ENCODE data around the gene GNB5.
"Not testable (repeated sequence)": the region's sequence is repeated elsewhere in the genome, so short reads cannot be mapped to it uniquely, and the experiment has no call there.

Gene GNB5

DNA sequence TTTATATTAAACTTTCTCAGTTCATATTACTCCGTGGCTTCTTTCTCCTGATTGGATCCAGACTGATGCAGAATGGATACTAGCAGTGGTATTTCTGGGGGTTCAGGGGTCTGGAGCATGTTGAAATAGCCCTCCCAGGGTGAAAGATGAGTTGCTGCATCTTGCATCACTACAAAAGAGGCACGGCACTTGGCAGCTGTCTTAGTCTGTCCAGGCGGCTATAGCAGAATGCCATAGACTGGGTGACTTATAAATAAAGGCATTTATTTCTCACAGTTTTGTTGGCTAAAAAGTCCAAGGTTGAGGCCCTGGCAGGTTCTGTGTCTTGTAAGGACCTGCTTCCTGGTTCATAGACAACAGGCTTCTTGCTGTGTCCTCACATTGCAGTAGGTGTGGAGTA lies 78.0 kb downstream of the GNB5 start:
- DNase-seq (ENCODE audit: low read depth in 3 of 3) = no peak

DNA sequence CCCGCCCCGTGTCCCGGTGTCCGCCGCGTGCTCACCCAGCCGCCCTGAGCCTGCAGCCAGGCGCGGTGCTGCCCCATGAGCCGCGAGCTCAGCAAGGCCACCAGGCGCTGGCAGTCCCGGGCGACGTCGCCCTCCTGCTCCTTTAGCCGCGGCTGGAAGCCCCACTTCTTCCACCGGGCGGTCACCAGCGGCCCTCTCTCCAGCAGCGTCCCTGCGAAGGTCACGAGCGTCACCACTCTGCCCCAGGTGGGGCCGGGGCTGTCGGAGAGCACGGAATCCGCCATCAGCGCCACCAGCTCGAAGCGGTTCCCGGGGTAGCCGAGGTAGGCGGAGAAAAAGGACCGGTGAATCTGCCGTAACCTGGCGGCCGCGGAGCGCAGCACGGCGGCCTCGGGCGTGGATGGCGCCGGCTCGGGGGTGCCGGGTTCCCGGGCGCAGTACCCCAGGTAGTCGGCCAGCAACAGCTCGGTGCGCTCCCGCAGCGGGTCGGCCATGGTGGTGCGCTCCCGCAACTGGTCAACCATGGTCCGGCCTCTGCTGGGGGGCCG lies 78.9 kb downstream of the GNB5 start:
- DNase-seq (ENCODE audit: low read depth in 3 of 3) = peak in 1 of 3 donors; percentile 31

DNA sequence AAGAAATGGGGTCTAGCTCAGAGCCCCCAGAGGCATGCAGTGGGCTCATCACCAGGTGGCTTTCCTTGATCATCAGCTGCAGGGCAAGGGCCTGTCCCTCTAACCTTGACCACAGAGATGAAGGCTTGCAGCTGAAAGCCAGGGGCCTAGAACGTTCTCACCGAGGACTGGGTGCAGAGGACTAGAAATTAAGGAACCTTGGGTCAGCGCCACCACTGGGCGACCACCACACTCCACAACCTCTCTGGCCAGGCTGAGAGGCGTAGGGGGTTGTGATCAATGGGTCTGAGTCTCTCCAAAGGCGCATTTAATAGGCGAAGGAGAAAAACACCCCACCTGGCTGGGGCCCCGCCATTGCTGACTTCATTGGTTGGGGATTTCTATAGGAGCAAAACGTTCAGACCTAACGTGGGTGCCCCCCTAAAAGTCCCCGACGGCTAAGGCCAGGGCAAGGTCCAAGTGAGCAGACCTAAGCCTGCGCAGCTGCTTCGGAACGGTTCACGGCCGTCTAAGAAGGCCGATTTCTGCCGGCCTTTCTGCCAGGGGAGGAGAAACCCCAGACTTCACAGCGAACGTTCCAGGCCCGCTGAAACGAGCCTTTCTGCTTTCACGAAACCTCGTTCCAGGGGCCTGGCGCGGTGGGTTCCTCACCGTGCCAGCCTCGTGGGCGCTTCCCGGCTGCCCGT lies 79.5 kb downstream of the GNB5 start:
- no peak for DNase-seq (ENCODE audit: low read depth in 3 of 3)

DNA sequence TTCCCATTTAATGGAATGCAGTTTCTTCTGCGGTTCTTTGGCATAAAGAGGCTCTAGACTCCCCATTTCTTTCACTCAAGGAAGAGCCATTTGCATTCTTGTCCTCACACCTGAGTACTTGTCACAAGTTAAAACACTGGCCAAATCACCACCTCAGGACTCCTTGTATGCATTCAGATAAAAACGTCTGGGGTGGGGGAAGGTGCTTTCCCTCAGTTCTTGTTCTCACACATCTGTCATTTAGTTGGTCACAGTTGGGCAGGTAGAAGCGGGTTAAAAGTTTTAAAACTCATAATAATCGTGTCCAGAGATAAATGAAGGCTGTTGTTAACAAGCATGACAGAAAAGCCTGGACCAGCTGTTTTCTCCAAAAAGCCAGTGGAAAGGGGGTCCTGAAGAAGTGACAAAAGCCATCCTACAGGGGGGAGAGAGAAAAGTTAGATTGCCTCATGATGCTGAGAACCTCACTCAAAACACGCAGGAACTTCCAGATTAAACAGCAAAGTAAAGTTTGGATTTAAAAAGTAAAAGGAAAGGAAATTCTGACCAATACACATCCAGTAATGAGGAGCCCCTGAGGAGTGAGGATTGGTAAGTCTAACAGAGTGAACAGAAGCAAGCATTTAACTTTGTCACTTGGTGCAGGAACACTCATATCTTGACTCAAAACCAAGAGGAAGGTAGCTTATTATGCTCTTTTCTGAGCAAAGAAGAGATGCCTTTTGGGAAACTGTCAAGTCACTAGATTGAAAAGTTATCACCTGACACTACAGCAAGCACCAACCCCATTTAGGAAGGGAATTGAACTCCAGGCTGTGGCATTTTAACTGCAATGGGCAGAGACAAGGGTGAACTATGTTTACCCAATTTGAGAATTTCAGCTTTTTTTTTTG lies 81.4 kb downstream of the GNB5 start:
- DNase-seq (ENCODE audit: low read depth in 3 of 3) = no peak

DNA sequence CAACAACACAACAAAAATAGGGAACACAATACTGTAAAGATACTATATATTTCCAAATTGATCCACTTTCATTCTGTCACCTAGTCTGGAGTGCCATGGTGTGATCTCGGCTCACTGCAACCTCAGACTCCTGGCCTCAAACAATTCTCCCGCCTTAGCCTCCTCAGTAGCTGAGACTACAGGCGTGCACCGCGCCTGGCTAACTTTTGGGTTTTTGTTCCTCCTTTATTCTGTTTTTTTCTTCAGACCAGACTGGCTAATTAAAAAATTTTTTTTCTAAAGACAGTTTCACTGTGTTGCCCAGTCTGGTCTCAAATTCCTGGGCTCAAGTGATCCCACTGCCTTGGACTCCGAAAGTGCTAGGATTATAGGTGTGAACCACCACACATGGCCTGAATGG lies 84.0 kb downstream of the GNB5 start:
- no peak for DNase-seq (ENCODE audit: low read depth in 3 of 3)

DNA sequence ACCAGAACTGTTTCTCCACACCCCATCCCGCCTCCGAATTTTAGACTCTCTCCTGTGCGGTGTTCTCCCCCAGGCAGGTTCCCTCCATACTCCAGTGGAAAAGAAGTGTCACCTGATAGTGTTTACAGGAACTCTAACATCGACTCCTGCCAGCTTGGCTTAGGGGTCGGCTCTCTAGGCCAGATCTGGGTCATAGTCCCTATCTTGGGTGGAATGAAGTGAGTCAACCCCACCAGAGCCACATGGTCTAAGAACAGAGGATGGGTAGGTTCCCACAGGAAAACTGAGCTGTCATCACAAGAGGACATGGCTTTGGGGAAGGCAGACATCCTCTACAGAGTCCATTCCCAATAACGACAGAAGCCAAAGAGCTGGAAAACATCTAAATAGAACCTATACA lies 84.6 kb downstream of the GNB5 start:
- no peak for DNase-seq (ENCODE audit: low read depth in 3 of 3)

DNA sequence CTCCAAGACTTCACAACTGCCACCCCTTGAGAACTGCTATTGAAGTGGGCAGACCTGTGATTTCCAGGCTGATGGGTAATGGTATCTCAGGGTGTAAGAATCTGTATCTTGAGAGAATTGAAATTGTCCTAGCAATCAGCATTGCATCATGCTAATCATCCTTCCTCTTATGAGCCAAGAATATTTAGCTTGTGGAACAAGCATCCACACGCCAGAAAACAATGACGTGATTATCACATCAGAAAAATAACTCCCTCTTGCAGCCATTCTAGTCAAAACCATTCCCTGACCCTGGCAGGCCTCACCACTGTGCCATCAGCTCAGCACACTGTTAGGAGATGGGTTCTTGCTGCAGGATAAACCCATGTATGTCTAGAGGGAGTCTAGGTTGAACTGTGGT lies 85.3 kb downstream of the GNB5 start:
- DNase-seq (ENCODE audit: low read depth in 3 of 3) = no peak

DNA sequence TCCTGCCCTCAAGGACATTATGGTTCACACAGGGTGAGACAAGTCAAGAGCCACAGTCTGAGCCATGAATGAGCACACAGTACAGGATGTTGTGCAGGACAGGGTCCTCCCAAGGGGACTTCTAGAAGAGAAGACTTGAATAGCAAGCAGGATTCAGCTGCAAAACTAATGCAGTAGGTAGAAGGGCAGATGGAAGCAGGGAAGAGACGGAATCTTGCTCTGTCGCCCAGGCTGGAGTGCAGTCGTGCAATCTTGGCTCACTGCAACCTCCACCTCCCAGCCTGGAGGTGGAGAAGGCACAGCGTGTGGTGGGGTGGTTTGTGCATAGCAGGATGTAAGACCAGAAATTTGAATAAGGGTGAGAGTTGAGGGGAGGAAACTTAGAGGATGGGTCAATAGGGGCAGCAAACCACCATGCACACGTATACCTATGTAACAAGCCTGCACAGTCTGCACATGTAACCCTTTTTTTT lies 86.6 kb downstream of the GNB5 start:
- no peak for DNase-seq (ENCODE audit: low read depth in 3 of 3)

DNA sequence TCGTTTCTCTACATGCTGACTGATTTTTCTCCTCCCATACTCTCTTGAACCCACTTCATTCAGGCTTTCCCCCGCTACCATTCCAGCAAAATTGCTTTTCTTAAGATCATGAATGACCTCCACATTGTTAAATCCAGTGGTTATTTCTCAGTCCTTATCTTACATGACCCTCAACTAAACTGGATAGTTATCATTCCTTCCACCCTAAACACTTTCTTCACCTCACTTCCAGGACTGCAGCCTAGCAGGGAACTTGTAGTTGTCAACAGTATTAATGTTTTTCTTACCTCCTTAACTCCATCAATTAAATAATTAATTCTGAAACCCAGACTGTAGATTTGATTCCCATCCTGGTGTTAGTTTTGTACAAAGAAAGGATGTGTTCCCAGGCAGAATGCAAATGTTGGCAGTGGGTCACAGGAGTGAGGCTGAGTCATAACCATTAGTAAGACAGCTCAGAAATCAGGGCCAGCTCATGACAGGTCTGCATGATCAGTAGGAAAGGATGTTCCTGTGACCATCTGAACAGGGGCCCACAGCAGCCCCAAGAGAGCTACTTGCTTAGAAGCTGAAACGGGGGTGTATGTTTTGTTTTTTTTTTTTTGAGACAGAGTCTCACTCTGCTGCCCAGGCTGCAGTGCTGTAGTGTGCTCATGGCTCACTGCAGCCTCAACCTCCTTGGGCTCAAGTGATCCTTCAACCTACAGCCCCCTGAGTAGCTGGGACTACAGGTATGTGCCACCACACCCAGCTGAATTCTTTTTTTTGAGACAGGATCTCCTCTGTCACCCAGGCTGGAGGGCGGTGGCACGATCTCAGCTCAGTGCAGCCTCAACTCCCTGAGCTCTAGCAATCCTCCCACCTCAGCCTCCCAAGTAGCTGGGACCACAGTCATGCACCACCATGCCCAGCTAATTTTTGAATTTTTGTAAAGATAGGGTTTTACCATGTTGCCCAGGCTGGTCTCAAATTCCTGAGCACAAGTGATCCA lies 87.7 kb downstream of the GNB5 start:
- DNase-seq (ENCODE audit: low read depth in 3 of 3) = no peak

DNA sequence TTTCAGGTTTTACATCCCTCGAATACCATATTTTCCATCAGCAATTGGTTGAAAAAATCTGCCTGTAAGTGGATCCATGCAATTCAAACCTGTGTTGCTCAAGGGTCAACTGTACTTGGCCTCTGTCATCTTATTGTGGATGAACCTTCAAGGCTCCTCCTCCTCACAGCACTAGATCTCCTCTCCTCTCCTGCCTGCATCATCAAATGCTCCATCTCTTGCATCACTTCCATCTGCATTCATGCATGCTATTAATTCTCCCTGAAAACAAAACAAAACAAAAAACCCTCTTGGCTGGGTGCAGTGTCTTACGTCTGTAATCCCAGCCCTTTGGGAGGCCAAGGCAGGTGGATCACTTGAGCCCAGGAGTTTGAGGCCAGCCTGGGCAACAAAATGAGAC lies 88.7 kb downstream of the GNB5 start:
- no peak for DNase-seq (ENCODE audit: low read depth in 3 of 3)

DNA sequence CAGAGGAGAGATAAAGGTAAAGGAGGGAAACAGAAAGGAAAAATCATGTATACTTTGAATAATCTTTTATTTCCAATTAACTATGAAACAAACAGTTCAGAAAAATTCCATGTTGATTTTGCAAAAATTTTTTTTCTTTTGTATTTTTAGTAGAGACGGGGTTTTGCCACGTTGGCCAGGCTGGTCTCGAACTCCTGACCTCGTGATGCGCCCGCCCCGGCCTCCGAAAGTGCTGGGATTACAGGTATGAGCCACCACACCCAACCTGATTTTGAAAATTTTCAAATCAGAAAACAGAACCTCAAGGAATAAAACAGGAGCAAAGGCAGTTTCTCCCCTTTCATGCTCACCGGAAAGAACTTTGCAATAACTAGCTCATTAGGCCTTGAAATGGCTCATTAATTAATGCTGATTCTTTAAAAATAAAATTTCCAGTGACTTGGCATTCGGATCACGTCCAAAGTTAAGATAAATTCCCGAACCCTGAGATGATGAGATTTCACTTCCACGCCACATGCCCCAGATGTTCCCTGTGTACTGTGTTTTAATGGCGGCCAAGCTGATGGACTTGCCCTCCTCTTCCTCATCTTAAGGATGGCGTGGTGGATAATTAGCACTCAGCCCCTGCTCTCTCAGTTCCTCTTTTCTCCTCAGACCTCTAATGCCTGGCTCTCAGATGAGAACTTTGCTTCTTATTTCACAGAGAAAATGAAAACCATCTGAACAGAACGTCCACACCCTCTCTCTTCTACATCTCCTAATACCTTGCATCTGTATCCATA lies 89.5 kb downstream of the GNB5 start:
- DNase-seq (ENCODE audit: low read depth in 3 of 3) = no peak

DNA sequence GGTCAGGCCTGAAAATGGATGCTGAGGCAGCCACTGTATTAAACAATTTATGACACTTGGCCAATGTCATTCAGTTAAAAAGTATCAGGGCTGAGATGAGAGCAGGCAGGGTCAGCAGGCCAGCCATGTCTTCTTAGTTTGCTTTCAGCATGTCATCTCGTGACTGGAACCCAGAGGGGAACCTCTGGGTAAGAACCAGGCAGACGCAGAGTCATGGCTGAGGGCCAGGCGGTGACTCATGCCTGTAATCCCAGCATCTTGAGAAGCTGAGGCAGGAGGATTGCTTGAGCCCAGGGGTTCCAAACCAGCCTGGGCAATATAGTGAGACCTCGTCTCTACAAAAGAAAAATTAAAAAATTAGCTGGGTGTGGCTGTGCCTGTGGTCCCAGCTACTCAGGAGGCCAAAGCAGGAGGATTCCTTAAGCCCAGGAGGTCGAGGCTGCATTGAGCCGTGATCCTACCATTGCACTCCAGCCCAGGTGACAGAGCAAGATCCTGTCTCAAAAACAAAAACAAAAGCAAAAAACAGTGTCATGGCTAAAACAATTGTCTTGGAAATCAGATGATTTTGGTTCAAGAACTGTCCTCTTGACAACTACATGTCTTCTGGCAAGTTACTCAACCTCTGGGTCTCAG lies 90.3 kb downstream of the GNB5 start:
- no peak for DNase-seq (ENCODE audit: low read depth in 3 of 3)

DNA sequence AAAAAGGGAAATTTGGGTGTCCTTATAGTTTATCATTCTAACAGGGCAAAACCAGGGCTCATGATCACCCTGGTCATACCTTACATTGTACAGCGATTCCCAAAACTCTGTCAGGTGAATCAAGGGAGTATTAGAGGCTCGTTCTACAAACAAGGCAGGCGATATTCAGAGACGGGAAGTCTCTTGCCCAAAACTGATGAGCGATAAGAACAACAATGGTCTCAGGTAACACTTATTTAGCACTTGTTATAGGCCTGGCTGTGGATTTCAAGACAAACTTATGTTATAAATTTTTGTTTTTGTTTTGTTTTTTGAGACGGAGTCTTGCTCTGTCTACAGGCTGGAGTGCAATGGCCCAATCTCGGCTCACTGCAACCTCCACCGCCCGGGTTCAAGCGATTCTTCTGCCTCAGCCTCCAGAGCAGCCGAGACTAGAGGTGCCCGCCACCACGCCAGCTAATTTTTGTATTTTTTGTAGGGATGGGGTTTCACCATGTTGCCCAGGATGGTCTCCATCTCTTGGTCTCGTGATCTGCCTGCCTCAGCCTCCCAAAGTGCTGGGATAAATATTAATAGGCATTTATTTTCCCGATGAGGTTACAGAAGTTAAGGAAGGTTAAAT lies 91.4 kb downstream of the GNB5 start:
- no peak for DNase-seq (ENCODE audit: low read depth in 3 of 3)

DNA sequence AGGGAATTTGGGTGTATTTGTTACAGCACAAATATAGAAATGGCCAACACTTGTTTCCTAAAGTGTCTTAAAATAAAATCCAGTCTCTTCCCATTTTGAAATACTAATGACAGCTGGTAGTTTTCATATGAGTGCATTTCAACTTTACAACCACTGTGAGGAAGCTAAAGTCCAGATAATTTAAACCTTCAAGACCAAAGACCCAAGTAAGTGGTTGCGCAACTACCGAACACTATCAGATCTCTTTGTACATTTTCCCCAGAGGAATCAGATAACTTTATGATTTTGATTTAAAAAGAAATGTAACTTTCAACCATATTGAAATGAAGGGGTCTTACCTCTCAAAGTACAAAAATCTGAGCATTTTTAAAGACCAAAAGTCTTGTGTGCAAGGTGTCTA lies 92.9 kb downstream of the GNB5 start:
- DNase-seq (ENCODE audit: low read depth in 3 of 3) = no peak

DNA sequence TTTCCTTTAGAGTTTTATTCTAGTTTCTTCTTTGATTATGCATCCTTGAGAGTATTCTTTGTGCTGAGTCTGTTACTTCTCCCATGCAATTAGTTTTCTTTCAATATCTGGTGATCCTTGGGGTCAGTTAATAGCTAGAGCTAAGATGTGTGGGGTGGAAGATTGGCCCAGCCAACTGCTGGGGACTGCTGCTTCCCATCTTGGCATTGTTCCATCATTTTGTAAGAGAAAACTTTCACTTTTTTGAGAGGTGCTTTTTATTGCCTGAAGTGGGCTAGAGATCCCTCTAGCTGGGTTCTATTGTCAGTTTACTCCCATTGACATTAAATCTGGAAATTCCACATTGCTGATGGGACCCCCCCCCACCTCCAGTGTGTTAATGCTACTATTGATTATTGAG lies 94.0 kb downstream of the GNB5 start:
- DNase-seq (ENCODE audit: low read depth in 3 of 3) = no peak

DNA sequence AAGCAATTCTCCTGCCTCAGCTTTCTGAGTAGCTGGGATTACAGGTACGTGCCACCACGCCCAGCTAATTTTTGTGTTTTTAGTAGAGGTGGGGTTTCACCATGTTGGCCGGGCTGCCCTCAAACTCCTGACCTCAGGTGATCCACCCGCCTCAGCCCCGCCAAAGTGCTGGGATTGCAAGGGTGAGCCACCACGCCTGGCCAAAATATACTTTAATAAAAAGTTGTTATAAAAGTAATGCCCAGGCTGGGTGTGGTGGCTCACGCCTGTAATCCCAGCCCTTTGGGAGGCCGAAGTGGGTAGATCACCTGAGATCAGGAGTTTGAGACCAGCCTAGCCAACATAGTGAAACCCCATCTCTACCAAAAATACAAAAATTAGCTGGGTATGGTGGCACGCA lies 94.7 kb downstream of the GNB5 start:
- not testable (repeated sequence) for DNase-seq (ENCODE audit: low read depth in 3 of 3)

DNA sequence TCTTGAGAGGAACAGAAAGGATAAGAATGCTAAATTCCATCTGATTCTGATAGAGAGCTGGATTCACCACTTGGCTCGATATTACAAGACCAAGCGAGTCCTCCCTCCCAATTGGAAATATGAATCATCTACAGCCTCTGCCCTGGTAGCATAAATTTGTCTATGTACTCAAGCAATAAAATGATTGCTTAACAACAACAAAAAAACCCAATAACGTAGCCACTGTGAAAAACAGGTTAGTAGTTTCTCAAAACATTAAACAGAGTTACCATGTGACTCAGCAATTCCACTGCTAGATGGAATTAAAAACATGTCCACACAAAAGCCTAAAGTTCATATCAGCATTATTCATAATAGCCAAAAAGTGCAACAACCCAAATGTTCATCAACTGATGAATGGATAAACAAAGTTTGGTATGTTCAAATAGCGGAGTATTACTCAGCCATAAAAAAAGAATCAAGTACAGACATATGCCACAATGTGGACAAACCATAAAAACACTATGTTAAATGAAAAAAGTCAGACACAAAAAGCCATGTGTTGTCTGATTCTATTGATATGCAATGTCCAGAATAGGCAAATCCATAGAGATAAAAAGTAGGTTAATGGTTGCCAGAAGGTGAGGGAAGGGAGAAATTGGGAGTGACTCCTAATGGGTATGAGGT lies 95.5 kb downstream of the GNB5 start:
- DNase-seq (ENCODE audit: low read depth in 3 of 3) = no peak

DNA sequence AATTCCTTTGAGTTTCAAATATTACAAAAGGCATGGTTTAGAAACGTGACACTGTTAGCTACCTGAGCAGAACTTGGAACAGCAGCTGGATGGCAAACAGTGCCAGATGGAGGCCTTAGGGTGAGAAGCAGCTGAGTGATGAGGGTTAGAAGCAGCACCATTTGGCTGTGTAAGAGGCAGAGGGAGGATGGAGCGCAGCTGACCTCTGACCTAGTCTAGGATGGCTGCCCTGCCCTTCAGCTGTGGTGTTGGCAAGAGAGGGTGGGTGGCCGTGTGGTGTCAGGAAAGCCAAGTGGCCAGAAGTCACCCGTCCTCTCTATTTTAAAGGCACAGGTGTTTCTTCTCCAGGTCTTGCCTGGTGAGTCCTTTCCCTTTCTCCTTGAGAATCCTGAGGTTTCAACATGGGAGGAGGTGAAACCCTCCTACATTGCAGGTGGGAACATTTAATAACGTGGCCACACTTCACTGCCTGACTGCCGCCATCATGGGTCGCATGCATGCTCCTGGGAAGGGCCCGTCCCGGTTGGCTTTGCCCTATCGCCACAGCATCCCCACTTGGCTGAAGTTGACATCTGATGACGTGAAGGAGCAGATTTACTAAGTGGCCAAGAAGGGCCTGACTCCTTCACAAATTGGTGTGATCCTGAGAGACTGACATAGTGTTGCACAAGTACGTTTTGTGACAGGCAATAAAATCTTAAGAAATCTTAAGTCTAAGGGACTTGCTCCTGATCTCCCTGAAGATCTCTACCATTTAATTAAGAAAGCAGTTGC lies 96.2 kb downstream of the GNB5 start:
- no peak for DNase-seq (ENCODE audit: low read depth in 3 of 3)
